NCI-H2196 treated with DMSO at 0.1 percent for 48 hours (cell line): Measurements from ENCODE around the gene MRPL2.

Source experiments
- DNase-seq: peaks from one replicate; lab custom pipeline; 2025; ENCODE audit not compliant: unreplicated experiment; lab: John Stamatoyannopoulos, UW

MRPL2 gene

DNA sequence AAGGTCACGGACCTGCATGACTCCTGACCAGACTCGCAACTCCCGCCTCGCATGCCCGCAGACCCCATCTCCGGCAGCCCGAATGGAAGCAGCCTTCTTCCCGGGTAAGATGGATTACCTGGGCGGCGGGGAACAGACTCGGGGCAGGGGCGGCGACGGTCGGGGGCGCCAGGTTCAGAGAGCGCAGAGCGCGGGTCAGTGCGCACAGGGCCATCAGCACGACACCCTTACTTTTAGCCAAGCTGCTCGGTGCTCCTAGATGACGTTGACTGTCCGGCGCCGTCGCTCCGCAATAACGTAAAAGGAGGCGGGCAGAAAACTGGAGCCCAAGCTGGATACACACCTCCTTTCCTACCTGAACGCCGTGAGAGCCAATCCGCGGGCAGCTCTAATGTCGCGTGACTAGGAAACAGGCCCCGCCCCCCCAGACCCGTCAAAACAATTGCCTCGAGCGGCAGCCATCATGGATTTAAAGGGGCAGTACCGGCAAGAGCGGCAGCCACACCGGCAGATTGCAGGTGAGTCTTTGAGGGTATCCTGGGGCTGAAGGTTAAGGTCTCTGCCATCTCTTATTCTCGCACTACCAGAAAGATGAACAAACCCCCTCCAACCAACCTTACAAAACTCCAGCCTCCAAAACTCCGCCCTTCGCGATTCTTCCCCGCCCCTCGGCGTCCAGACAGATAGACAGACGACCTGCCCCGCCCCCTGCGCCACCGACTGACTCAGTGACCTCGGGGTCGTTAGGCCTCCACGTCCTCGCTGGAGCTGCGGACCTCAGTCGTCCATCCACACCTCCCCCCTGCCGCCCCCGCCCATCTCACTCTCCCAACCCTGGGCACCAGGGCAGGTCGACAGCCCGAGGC, at the start of gene MRPL2, which contains the start of gene KLC4:
MRPL2 (minus strand) TSS at position 267 of the 866 bp plus-strand sequence; CDS start at position 214, 53 bp downstream.
KLC4 (plus strand) TSS at position 464 of the 866 bp plus-strand sequence. CDS start 1,705 bp downstream, outside the sequence.
- peak; percentile 97 for DNase-seq

DNA sequence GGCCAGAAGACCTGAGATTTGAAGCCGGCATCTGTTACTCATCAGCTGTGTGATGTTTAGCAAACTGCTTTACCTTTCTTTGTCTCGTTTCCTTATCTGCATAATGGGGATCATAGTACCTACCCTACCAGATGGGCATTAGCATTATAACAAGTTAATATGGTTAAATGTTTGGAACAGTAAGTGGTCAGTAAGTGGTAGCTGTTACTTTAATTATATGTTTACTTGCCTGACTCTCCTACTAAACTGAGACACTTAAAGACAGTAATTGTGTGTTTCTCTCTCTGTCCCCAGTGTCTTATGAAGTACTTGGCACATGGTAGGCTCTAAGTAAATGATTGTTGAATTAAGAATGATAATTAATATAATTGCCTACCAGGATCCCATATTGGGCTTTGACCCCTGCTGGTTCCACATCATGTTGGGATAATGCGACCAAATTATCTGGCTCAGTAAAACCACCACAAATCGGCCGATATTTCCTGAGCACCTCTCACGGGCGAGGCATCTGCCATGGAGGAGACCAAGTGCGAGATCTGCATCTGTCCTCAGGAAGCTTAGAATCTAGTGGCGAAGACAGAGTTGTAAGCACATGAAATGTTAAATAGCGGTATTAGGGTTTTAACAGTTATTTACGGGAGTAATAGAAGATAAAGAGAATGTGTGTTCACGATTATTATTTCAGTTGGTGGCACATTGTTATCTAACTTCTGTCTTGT, 48.3 kb upstream of the MRPL2 start:
- no peak for DNase-seq

DNA sequence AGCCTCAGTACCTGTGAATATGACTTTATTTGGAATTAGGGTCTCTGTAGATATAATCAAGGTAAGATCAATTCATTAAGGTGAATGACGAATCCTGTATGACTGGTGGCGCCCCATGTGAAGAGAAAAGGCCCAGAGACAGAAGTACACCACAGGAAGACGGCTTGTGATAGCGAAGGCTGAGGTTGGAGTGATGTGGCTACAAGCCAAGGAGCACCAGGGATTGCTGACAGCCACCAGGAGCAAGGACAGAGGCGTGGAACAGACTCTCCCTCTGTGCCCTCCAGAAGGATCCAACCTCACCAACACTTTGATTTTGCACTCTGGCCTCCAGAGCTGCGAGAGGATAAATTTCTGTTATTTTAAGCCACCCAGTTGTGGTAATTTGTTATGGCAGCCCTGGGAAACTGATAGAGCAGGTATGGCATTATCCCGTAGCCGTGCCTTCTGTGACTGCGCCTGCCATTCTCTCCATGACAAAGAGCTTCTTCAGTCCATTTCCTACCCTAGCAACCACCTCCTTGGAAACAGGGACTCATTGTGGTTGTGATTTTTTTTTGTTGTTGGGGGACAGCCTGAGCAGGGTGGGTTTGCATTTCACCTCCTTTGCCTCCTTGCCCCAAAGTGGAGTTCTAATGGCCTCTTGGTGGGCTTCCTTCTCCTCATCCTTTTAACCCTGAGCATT, 46.4 kb upstream of the MRPL2 start:
- no peak for DNase-seq

DNA sequence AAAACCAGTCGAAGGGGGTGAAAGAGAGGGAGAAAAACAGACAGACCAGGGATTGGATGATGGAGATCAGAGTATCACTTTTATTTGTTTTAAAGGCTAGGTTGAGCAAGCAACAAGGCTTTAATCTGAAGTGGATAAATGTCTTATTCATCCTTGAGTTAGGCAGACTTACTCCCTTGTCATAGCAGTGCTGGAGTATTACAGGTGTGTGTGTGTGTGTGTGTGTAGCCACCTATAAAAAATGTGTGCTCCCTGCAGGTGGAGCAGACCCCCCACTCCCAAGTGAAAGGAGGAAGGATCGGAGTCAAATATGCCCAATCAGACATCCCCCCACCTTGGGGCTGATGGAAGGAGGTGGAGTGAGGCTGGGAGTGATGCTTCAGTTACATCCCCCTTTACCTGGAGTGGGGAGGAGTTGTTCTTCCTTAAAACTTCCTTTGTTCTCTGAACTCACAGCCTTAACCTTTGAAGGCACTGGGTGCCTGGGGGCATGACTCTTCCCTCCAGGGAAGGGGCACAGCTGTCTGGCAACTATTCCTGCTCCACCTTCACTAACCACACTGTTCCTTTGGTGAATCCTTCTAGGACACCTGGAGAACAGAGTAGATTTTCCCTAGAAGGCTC, 44.1 kb upstream of the MRPL2 start:
- no peak for DNase-seq

DNA sequence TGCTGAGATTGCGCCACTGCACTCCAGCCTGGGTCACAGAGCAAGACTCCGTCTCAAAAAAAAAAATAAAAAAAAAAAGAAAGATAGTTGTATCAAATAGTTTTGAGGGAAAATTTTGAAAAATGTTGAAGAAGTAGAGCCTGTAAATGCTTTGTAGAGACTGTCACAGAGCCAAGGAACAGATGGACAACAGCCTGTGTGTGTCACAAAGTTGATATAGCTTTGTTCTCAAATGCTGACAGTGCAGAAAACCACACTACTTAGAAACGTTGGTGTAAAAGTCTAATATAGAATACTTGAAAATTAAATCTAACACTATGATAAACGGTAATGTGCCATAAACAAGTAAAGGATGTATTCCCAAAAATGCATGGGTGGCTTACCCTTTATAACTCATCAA, 42.3 kb upstream of the MRPL2 start:
- DNase-seq = no peak

DNA sequence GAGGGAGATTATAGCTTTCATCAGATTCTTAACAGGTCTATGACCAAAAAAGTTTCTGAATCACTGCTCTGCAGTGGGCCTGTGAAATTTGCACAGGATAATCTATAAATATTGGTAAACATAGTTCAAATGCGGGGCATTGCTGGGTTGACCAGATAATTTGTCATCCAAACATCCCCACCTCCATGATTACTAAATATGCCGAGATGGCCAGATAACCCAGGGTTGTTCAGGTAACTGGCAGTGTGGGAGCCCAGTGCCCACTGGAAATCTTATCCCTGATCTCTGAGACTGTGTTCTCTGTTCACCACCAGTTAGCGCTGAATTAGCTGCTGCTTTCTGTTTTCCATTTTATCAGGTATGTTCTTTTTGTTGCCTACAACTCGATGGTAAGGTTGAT, 38.3 kb upstream of the MRPL2 start:
- DNase-seq = no peak

DNA sequence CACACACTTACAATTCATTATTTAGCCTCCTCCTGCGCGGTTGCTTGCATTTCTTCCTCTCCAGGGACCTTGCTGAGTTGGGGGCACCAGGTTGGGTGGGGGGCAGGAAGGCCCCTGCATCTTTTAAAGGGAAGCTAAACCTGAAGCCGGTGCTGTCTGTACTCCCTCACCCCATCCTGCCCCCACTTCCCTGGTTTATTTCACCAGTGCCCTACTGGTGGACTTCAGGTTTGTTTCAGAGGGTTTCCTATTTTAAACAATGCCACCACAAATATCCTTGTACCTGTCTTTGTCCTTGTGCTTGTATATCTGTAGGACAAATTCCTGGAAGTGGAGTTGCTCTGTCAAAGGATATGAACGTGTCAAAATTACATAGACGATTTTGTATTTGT, 37.9 kb upstream of the MRPL2 start:
- no peak for DNase-seq

DNA sequence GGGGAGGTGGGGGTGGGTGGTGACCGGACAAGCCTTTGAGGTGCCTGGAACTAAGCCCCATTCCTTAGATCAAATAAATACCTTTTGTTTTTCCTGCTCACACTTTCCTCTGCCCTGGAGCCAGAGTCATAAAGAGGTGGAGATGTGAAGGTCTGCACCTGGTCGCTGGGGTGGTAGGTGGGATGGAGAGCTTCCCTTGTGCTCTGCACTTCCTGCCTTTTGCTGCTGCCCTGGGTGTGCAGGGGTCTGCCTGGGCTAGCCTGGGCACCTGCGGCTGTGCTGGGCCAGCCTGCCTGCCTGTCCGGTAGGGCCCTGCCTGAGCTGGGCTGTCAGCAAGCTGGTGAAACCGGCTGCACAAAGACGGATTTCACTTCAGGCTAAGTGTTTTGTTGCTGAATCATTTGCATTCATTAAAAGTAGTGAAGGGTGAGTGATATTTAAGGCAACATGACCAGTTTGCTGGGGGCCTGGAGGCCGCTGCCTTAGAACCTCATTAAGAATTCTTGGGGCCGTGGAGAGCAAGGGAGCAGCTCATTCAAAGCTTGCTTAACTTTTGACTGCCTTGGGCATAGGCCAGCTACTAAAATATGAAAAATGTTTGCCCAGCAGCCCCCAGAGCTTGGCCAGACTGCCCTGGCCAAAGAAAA, 37.3 kb upstream of the MRPL2 start:
- no peak for DNase-seq

DNA sequence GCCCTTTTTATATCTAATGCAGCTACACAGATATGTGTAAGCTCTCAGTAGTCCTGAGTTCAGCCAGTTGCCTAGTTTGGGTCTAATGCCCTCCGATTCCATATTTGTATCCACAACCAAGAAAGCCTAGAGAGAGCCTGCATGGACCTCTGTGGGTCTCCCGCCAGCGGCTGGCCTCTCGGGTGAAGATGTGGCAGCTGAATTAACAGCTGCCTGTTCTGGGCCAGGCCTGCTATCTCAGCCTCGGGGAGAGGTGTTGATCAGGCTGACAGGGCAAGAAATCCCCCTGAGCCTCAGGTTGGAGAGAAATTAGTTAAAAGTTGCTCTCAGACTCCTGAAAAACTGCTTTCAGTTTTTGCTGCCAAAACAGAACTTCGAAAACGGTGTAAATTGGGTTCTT, 36.7 kb upstream of the MRPL2 start:
- no peak for DNase-seq

DNA sequence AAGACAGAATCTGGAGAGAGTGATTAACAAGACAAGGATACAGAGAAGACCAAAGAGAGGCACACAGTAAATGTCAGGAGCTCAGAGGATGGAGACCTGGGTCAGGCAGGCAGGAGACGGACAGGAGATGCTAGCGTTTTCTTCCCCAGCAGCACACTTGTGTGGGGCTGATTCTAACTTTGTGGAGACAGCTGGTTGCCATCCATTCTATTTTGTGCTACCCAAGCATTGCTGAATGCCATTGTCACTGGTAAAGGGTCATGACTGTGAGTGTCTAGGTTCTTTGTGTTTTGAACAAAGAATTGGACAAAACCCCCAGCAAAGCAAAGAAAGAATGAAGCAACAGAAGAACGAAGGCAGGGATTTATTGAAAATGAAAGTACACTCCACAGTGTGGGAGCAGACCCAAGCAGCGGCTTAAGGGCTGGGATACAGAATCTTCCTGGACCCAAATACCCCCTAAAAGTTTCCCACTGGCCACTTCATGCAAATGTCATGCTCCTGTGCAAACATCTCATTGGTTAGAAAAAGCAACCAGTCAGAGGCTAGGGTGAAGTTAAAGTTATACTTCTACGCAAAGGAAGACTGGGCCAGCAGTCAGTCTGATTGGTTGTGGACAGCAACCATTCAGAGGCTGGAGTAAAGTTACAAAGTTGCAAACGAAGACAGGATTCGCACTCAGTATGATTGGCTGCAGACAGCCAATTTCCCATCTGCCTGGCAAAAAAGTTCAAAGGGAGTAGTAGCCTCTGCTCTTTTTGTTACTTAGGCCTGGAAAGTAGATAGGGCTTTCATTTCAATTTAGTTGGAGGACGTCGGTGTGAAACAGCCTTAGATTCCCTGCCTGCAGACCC, 34.4 kb upstream of the MRPL2 start:
- DNase-seq = no peak

DNA sequence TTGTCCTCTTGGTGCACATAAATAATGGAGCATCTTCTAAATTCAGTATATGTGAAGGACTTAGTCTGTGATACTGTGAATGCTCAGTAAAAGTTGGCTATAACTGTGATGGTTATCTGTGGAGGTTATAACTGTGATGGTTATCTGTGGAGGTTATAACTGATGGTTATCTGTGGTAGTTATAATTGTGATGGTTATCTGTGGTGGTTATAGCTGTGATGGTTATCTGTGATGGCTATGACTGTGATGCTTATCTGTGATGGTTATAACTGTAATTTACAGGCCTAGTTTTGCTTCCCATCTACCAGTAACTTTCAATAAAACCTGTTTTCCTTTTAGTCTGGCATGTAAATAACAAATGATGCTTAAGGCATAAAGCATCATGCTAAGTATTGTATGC, 33.4 kb upstream of the MRPL2 start:
- no peak for DNase-seq

DNA sequence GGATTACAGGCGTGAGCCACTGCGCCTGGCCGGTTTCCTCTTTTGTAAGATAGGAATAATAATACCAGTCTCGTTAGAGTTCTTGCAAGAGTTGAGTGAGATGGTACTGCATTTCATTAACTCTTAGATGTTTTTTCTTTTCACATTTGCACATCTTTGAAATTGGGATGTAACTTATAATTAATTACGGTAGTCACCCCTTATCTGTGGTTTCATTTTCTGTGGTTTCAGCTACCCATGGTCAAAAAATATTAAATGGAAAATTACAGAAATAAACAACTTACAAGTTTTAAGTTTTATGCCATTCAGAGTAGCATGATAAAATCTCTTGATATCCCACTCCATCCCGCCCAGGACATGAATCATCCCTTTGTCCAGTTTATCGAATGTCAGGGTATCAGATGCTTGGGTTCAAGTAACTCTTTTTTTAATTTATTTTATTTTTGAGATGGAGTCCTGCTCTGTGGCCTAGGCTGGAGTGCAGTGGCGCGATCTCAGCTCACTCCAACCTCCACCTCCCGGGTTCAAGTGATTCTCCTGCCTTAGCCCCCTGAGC, 32.3 kb upstream of the MRPL2 start:
- no peak for DNase-seq

DNA sequence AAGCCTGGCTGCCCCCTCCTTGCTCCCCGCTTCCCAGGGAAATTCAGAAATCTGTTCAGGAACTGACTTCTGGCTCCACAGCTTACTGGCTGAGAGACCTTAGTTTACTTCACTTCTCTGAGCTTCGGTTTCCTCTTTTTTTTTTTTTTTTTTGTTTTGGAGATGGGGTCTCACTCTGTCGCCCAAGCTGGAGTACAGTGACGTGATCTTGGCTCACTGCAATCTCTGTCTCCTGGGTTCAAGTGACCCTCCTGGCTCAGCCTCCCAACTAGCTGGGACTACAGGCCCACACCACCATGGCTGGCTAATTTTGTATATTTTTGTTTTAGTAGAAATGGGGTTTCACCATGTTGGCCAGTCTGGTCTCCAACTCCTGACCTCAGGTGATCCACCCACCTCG, 31.8 kb upstream of the MRPL2 start:
- DNase-seq = no peak

DNA sequence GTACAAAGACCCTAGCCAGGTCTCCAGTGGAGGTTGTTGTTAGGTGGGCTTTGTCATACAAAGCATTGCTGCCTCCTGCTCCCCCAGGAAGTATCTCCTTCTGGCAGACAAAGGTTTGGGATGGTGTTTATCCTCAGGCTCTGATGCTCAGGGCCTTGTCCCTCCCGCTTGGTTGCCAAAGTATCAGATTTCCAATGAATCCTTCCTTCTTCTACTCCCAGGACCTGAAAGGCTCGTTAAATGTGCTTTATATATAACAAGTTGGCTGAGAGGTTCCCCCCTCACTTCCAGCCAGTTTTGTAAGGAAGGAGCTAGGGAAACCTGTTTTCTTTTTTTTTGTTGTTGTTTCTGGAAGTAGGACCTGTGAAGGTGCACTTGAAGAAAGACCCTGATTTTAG, 31.3 kb upstream of the MRPL2 start:
- DNase-seq = no peak

DNA sequence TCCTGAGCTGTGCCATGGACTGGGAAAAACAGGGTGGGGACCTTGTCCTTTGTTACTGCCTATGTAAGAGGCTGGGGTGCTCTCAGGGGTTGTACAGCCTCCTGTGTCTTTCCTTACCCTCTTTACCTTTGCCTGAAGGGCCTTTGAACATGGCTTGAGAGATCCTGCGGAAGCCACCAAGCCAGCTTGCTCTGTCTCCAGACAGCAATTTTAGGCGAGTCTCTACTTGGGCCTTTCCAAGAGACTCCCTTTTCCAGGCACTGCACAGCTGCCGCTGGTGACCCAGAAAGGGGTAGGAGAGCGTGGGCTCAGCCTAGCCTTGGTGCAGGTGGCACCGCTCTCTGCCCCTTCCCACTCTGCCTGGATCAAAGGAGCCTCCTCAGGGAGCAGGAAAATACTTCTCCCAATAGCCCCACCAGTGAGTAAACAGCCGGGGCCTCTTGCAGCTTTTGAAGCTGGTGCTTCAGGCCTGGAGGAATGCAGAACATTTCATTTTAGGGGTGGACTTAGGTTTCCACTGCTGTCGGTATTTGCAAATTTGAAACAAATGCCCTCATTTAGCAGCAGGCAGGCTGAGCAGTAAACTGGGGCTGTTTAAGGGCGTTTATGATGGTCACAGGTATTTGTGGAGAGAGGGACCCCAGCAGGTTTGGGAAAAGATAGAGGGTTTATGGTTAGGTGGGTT, 30.8 kb upstream of the MRPL2 start:
- DNase-seq = no peak

DNA sequence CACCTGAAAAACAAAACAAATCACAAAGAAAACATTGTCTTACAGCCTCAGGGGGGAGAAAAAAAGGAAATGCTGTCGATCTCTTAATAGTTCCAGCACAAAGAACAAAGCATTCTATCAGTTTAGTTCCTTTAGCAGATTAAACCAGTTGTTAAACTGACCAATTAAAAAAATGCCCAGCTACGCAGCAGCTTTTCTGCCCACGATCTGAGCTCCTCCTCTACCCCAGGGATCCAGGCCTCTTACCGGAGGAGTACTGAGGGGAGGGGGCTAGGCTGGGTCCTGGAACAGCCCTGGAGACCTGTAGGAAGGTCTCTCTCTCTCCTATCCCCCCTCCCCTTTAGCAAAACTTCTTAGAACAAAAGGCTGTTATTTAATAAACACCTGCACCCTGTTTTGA, 30.2 kb upstream of the MRPL2 start:
- no peak for DNase-seq

DNA sequence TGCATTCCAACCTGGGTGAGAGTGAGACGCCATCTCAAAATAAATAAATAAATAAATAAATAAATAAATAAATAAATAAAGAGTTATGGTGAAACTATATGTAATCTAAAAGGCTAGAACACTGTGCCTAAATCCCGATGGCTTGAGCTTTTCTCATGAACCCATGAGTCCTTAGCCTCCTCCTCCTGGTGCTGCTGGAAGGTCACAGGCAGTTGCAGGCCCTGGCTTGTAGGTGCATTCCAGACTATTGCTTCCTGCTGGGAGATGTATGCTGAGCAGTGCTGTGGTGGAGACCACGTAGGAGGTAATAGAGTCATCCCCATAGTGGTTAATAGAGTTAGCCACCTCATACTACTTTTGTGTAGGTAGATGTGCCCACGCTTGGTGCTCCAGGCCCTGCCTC, 29.4 kb upstream of the MRPL2 start:
- DNase-seq = no peak

DNA sequence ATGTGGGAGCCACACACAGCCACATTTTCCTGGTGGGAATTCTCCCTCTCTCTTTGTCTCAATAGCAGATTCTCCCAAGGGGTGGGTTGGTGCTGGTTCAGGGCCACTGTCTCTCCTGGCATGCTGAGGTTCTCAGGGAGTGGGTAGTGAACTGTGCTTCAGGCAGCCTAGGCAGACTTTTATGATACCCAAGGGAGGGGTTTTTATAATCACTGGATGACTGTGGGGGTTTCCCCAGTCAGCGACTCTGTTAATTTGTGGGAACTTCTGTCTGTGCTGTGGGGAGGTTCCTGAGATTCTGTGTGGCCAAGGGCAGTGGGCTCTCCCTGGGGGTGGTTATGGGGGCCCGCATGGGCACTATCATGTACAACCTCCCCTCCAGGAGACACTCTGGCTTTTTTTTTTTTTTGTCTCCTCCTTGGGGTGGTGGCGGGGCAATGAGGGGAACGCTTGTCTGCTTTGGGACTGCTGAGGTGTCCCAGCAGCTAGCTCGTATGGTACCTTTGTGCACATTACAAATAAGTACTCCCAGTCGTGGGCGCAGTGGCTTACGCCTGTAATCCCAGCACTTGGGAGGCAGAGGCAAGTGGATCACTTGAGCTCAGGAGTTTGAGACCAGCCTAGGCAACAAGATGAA, 26.9 kb upstream of the MRPL2 start:
- no peak for DNase-seq
